GM21576 (cell line): ENCODE data around the gene DPP6.

Experiments
- ATAC-seq: cut with Tn5 transposase; IDR thresholded peaks from one replicate; pipeline ENCODE4 v1.9.1; 2021; ENCODE audit warnings: mild to moderate bottlenecking, moderate library complexity; ENCODE audit not compliant: unreplicated experiment

DPP6 gene

DNA sequence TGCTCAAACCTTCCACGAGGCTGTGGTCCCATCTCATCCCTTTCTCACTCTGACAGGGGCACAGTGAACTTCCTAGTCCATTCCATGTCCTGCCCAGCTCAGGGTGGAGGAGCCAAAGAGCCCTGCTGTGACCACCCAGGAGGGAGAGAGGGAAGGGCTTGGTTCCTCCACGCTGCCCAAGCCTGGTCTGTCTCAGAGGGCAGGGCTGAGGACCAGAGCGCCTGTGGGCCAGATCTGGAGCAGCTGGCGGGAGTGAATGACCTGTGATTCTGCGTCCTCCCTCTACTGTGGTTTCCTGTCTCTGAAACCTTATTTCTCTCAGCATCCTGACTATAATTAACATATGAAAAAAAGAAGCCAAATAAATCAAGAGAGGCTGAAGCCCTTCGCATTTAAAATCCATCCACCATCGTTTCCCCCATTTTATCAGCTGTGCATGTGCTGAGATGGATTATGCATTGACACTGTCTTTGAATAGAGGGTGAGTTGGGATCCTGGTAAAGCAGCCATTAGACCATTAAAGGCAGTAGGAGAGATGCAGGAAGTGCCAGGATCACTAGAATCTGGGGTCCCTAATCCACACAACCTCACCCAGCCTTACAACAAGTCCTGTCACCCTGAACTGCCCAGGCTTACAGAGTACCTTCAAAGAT lies 165.6 kb downstream of the DPP6 start:
- no peak for ATAC-seq

DNA sequence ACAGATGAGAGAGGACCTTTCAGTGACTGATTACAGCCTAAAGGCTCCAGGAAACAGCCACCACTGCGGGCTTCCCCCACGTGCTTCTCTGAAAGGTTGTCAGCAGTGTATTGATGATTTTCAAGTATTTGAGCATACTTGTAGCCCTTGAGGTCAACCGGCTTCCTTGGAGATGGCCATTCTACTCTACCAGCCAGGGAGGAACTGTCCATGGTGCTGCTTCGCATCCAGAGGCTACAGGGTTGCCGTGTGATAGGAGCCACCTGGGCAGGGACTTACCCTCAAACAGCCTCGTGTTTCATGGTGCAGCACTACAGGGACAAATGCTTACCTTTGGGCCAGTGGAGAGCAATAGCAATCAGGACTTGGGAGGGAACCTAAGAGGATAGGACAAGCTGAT lies 179.5 kb downstream of the DPP6 start:
- no peak for ATAC-seq

DNA sequence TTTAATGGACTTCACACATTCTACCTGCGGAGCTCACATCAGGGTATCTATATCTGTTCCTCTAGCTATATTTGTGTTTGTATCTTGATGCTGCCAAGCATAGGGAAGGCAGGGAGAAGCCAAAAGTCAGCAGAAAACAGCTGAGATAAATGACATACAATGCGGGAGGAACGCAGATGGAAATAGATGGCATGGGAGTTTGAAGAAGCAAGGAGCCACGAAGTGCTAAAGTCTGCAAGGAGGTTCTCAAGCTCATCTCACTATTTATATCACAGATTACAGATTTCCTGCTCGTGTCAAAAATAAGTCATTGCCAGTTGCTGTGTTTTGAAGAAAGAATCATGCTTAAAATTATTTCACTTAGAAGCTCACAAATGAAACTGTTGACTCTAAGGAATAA lies 180.5 kb downstream of the DPP6 start:
- ATAC-seq: no peak

DNA sequence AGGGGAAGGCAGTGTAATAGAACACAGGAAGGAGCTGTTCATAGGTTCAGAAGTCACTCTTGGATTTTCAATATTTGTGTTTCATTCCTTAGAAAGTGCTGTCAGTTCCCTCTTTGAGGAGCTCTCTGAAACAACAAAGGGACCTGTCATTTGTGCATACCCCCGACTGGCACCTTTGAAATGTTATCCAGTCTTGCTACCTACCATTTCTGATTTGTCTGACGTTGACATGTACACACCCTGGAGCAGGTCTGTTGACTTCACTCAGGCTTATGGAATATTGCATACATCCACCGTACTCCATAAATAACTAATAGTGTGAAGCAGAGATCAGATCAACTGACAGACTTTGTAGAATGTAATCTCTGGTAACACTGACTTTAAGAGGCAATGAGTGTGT lies 189.8 kb downstream of the DPP6 start:
- no peak for ATAC-seq

DNA sequence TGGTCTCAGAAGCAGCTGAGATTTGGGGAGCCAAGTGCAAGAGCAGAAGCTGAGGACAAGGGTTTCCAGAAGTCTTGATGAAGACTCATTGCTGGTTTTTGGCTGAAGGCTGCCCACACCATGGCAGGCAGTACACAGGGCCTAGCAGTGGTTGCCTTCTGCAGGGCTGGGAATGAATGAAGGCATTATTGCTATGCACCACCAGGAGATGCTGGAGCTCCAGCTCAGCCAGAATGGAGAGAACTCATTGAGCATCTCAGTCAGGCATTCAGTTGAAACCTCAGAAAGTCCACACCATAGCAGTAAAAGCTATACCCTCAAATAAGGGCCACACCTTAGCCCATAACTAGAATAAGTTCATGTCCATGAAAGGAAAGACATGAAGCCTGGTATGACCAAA lies 190.5 kb downstream of the DPP6 start:
- ATAC-seq: no peak

DNA sequence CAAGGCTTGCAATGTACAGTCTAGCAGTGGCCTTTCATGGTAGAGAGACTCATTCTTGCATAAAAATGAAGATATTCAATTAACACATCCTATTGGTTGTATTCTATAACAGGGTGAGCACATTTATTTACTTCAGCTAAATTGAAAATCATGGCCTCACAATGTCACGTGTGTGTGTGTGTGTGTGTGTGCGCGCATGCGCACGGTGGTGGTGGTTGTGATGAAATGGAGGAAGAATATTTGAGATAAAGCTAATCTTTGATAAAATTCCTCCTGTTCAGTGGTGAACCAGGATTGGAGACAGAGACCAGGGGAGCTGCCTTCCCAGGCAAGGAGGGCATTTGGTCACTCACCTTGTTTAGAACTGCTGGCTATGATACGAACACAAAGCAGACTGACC lies 199.8 kb downstream of the DPP6 start:
- ATAC-seq: no peak

DNA sequence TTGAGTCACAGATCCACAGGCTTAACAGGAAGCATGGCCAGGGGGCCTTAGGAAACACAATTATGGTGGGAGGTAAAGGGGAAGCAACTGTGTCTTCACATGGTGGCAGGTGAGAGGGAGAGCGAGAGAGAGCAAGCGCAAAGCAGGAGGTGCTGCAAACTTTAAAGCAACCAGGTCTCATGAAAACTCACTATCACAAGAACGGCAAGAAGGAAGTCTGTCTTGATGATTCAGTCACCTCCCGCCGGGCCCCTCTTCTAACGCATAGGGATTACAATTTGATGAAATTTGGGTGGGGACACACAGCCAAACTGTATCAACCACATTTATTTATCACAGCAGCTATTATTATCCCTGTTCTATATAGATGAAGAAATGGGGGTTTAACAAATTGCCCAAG lies 201.6 kb downstream of the DPP6 start:
- ATAC-seq: no peak

DNA sequence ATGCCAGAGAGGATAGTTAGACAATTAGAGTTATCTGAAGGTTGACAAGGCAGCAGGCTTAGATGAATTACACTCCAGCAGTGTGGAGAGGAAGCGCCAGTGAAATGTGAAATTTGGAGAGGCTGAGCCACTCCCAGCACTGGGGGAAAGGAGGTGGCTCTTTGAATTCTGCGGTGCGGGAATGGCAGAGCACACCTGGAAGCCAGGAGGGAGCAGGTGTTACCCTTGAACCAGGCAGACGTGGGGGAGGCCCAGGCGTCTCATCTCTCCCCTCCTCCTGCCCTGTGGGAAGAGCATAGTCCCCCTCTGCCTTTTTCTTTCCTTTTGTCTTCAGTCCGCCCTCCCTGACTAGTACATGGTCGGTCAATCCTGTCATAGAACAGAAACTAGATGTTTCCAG lies 203.1 kb downstream of the DPP6 start:
- ATAC-seq: no peak

DNA sequence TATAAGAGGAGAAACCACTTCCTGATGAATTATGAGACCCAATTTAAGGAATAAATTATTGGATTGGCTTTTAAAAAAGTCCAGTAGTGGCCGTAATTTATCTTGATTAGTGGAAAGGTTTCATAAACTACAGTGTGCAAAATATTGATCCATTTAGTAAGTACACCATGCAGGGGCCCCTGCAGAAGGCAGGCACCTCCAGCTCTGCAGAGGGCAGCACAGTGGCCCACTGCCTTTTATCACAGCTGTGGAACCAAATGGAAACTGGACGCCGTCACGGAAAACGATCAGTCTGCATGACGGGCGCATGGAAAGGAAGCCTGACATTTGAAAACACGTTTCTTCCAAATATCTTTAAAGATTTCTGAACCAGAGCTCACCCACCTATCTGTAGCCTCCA lies 204.0 kb downstream of the DPP6 start:
- no peak for ATAC-seq

DNA sequence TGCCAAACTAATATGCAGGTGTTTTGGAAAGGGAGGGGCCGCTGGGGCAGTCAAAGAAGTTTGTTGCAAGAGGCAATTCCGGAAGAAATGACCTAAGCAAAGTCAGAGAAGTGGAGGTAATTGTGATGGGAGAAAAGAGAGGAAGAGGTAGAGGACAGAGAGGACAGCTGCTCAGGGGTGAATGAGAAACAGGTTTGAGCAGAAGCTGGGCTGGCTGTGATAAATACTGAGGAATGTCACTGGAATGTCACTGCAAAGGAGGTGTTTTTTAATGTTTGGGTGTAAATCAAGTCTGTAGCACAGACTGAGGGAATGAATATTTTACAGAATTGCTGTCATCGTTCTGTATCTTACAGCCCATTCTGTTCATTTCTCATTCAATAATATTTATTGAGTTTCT lies 207.2 kb downstream of the DPP6 start:
- no peak for ATAC-seq

DNA sequence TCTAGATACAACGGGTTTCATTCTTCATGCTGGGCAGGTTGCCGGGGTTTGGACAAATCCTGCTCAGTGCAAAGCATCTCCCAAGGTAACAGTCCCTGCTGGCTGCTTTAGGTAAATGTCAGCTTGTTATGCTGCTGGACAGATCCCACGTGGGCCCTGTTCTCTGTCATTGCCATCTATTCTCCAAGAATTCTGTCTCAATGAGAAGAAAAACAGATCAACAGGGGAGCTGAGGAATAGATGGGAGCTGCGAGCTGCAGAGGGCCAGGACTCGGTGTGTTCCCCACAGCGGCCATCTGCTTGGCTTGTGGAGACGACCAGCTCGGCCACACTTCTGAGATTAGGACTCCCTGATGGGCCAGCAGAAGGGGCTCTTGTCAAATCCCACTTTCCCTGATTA lies 235.2 kb downstream of the DPP6 start:
- ATAC-seq: no peak

DNA sequence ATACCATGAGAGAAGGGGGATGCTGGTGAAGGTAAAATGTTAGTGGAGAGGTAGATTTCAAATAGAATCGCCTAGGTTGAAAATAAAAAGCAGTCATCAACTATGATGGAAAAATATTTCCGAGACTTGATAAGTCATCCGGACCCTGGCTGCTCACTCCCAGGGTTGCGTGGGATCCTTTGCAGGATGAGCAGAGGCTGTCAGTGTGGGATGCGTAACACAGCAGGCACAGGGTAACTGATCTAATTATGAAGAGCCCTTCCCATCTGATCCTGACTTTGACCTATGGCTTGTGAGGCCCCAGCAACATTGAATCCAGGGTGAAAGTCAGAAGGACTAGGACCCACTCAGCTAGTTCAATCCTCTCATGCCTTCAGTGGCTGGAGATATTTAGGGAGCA lies 236.9 kb downstream of the DPP6 start:
- ATAC-seq: no peak

DNA sequence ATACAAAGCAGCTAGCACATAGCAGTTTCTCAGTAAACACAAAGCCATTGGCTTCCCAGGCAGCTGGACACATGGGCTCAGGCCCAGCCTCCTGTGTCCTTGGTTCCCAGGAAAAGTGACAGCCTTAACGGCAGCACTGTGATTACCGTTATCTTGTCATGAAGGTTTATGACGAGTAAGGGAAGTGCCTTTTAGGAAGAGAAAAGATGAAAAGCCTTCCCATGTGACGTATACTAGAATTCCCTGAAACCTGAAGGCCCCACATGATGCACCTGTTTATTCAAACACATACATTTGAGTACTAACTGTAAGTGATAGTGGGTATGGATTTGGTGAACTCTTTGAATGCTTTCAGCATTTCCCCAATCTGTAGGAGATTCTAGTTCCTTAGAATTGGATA lies 244.2 kb downstream of the DPP6 start:
- ATAC-seq: no peak

DNA sequence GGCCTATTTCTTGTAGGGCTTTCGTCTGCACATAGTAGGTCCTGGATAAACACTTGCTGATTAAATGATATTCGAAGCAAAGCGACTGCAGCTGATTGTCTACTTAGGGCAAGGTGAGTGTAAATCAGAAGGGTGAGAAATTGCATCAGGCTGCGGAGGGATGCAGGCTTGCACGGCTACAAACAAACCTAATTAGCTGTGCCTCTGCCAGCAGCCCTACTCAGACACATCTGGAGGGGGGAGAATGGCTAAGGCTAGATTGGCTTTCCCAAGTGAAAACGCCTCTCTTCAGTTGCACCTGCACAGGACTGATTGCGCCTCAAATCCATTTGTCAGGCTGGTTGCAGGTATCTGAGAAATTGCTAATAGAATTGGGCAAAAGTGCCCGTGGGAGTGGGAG lies 247.5 kb downstream of the DPP6 start:
- no peak for ATAC-seq

DNA sequence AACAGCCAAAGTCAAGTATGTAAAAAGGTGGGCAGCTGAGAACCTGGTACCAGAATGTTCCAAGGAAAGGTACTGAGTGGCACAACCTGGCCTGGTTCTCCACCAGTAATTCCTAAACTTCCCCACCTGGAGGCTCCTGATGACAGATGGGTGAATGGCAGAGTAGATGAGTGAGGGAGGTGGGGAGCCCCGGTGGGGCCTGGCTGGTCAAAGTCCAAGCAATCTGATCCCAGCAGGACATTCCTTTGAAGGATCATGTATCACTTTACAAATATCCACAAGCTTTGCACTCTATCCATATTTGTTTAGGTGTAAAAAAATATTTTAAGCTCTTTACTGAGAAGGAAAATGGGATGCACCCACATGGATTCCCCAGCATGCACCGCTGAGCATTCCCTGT lies 250.2 kb downstream of the DPP6 start:
- ATAC-seq: no peak

DNA sequence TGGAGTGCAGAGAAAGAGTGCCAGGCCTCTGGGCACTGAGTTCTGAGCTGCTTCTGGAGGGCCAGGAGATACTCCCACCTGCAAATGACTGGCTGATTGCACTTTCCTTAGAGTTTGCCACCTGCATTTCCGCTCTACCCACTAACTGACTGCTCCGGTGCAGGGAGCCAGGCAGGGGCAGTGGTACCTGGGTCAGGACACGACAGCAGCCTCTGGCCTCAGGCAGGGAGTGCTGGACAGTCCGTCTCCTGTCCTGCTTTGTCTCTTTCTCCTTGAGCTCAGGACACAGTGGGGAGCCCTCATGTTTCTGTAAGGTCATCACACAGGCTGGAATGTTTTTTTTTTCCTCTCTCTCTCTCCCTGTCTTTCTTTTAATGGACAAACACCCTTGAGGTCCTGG lies 252.0 kb downstream of the DPP6 start:
- ATAC-seq: no peak

DNA sequence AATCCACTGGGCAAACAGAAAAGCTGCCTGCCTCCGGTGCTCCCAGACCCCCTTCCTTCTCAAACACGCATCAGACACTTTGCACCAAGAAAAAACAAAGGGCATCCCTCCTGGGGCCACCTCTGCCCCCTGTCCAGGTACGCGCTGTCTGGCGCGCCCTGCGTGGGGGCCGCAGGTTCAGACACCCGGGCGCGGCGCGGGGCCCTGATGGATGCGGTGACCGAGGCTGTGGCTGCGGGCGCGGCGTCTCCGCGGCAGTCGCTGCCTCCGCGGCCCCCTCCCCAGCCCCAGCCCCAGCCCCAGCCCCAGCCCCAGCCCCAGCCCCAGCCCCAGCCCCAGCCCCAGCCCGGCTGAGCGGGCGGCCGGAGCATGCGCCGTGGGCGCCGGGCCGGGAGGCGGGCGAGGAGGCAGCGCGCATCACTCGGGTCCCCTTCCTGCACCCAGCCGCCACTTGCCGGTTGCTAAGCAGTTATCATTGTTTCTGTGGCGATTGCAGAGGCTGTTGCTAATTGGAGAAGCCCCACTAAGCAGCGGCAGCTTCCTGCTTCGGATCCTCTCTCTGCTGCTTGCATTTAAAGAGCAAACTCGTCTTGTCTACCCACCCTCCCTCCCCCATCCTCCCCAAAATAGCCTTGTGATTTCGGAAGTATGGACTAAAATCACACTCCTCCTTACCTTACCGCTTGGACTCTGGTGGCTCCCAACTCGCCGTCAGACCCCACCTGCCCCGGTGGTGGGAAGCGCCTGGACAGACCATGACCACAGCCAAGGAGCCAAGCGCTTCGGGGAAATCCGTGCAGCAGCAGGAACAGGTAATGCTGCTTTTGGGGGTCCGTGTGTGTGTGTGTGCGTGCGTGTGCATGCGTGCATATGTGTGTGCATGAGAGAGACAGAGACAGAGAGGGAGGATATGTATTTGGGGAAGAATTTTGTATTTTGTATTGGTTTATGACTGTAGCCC lies 252.8 kb downstream of the DPP6 start:
- no peak for ATAC-seq

DNA sequence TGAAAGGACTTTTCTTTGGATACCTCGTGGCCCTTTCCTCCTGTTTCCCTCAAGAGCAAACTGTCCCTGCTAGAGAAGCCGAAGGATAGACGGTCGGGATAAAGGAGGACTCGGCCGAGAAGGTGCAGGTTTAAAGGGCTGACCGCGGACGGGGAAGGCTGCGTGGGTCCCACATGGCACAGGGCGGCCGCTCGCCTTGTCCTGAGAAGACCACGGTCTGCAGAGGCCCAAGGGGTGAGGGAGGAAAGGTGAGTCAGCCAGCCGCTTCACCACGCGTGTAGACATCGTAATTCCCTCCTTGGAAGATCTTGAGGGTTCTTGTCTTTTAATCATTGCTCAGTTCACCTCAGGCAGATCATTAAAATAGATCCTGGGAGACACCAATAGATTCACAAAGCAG lies 253.8 kb downstream of the DPP6 start:
- no peak for ATAC-seq

DNA sequence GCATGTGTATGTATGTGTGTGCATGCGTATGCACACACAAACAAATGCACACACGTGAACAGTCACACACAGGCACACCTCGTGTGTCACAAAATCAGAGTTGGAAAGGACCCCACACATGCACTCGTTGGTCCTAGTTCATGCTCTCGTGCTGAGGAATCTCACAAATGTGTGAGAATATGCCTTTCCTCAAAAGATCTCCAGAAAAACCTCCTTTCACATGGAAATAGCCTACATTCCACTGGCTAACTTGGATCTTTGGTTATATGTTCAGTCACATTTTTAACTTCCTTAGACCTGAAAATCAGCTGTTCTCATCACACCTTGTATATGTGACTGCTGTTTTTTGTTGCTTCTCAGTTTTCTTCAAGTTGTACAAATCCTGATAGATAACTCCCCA lies 256.7 kb downstream of the DPP6 start:
- no peak for ATAC-seq

DNA sequence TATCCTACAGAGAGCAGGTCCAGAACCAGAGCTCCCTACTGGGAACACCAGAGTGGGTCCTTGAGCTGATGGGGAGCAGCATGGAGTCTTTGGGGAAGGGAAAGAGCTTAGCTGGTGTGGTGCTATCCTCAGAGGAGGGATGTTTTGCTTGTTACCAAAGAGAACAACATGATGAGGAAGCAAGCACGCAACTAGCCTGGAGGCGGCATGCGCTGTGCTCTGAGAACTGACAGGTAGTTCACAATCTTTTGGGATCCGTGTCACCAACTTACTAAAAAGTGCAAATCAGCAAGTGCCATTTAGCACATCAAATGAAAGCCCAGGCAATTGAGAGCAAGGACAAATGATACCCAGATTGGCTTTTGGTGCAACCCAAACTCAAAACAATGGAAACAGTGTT lies 257.9 kb downstream of the DPP6 start:
- no peak for ATAC-seq

DNA sequence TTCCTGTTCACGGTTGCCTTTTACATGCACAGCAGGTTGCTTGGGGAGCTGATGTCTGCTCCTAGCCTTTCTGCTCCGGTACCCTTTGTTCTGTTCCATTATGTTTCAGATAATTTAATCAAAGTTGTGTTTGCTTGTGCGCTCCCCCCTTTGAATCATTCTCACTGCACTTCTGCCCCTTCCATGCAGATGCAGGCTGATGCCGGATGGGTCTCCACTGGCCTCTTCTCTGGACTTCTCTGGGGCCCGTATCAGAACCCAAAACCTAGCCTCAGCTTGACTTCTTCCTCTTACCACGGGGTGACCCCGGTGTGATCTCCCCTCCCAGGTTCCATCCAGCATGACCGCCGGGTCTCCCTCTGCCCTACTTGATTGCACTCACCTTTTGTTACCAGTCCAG lies 272.0 kb downstream of the DPP6 start:
- ATAC-seq: no peak

DNA sequence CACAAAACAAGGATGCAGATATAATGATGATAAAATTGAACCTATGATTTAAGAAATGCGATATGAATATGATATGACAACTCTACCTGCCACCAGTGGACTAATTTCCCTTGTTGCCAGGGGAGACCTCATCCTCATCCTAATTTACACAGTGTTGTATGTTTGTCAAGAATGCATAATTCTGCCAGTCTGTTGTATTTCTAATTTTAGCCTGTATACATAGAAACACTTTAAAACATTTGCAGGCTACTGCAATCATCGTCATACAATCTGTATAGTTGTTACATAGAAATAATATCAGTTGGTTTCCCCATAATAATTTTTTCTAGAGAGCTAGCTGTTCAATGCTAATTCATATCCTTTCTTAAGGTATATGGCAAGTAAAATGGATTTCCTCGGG lies 274.2 kb downstream of the DPP6 start:
- ATAC-seq: no peak

DNA sequence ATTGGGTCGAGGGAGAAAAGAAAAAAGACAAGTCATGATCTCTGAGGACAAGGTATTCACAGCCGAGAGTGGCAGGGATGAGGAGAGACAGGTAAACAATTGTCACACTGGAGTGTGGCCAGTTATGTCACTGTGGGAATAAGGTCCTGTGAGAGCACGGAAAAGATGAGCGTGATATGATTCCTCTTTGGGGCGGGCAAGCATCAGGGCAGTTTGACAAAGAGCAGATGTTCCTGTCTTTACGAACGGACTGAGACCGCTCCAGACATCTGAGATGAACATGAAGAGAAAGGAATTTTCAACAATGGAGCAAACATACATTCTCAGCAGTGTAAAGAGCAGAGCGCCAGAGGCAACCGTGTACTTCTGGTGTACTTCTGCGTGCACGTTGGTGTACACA lies 278.1 kb downstream of the DPP6 start:
- no peak for ATAC-seq
